ENCODE measurements around the gene KRT35.

DNA sequence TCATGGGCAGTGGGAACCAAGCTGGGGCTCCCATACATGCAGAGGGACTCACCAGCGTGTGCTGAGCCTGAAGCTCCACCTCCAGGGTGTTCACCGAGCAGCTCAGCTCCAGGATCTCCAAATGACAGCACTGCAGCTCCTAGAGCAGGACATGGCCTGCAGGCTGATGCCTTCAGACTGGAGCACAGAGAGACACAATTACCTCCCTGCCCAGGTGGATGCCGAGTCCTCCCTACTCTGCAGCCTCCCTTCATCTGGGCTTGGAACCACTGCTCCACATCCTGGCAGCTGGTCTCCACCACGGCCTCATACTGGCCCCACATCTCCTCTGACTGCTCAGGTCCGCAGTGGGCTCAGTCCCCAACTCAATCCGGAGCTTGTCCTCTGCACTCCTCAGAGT, 31.9 kb downstream of the KRT35 start:
- TF ChIP-seq CTCF (IDR thresholded peaks at IDR 0.05; ENCODE audit: low read depth, low read length) (no peak), POLR2A (IDR thresholded peaks at IDR 0.05; ENCODE audit: extremely low read depth, insufficient read length) (no peak), MYC (IDR thresholded peaks at IDR 0.05; ENCODE audit: low read depth, low read length) (no peak)

All from NB4 (cell line).